ENCODE results near the gene PTPRR. TPM values are rescaled to one million over a fixed set of nuclear protein-coding genes. Genes with fewer than 3 reads are reported as not detected.

Gene PTPRR
- total RNA-seq, 2 donors from 2014 or later: 0.37 to 0.51 TPM

DNA sequence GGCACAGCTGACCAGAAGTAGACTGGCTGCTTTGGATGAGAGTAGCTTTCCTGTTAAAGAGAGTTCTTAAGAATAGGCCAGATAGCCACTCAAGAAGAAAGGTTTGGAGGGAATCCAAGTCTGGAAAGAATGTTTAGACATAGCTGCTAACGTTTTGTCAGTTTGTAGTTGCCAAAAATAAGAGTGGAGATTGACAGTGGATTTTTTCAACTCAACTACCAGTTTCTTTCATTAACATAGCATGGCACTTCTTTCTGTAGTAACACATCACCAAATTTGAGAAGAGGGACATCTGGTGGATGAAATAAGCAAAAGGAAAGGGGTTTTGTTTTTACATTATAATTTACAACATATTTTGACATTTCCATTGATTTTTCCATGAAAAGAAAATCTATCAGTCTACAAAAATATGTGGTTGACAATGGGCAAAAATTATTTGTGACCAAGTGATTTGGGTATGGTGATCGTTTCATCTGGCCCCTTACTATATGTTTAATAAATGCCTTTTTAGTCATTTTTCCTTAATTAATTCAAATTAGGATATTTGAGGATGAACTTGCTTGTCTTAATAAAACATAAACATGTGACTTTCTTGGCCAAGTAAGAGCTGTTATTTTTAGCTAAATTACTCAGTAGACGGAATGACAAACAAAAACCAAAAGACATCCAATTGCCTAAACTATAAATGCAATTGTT is 71.1 kb downstream of the PTPRR start:
- no peaks in the 10 kb centered on the region for H3K36me3 ChIP-seq
- H3K4me3 ChIP-seq: no peak overlapping the region
- peak in 1 of 2 donors; percentile 60 for TF ChIP-seq CTCF (IDR thresholded peaks at IDR 0.05)
- no peaks in the 10 kb centered on the region for H3K27me3 ChIP-seq
- H3K9me3 ChIP-seq: no peaks in the 10 kb centered on the region
- no peaks in the 10 kb centered on the region for H3K4me1 ChIP-seq
- H3K27ac ChIP-seq: no peak overlapping the region
- DNase-seq (ENCODE audit: low spot score): no peak

DNA sequence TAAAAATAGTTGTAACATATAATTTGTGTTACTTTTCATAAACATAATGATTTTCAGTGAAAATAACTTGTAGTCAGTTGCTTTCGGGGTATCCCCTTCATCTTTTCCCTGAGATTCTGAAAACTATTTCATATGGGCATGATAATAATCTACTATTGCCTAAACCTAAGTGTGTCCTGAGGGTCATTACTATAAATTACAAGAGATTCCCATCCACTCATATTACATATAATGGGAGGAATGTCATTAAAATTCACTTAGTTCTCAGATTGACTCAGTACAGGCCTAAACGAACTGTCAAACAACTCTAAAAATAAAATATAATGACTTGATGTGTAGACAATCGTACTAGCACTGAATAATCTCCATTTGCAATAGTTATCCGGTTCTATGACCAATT is 72.7 kb downstream of the PTPRR start:
- Histone ChIP-seq H3K27ac (no peak overlapping the region), H3K36me3 (no peaks in the 10 kb centered on the region), H3K9me3 (no peaks in the 10 kb centered on the region), H3K4me1 (no peaks in the 10 kb centered on the region), H3K4me3 (no peak overlapping the region), H3K27me3 (no peaks in the 10 kb centered on the region)
- DNase-seq (ENCODE audit: low spot score): no peak
- no peak for TF ChIP-seq CTCF (IDR thresholded peaks at IDR 0.05)

- no peak for DNase-seq (ENCODE audit: low spot score)
- Histone ChIP-seq H3K4me3 (no peak overlapping the region), H3K9me3 (no peaks in the 10 kb centered on the region), H3K36me3 (no peaks in the 10 kb centered on the region), H3K27ac (no peak overlapping the region), H3K27me3 (no peaks in the 10 kb centered on the region), H3K4me1 (no peaks in the 10 kb centered on the region)
- no peak for TF ChIP-seq CTCF (IDR thresholded peaks at IDR 0.05)
Measured at GRCh38 chr12:70845268-70845667, 75.3 kb downstream of the PTPRR start.

DNA sequence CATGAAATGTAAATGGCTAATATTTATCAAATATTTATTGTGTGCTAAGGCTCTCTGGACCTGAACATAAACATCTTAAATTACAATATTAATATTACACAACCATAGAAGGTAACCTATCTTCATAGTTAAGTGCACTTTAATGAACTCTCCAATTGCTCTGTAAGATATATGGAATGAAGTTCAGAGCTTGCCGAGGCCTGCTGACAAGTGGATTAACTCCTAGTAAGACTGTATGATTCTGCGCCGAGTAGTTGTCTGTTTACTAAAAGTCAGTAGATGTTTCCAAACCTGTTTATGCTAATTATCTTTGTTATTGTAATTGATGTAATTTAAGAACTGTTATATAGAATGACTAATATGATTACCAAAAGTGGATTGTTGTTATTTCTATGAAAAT is 77.2 kb downstream of the PTPRR start:
- Histone ChIP-seq H3K27me3 (no peaks in the 10 kb centered on the region), H3K9me3 (no peaks in the 10 kb centered on the region), H3K36me3 (no peaks in the 10 kb centered on the region), H3K27ac (no peak overlapping the region), H3K4me3 (no peak overlapping the region), H3K4me1 (no peaks in the 10 kb centered on the region)
- no peak for DNase-seq (ENCODE audit: low spot score)
- no peak for TF ChIP-seq CTCF (IDR thresholded peaks at IDR 0.05)

DNA sequence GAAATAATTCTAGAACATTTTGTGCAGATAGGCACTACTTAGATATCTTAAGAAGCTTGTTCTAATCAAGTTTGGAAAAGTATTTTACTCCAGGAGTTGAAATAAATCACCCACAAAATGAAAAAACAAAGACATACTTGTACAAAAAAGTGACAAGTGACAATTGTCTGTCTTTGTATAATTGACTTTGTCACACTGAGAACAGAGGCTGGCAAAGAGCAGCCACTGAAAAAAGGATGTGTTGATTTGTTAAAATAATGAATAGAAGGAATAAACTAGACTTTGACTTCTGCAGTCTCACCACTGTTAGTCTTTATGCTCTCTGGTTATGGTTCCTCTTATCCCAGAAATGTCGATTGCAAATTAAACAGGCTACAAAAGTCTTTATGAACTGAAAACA is 77.6 kb downstream of the PTPRR start:
- no peaks in the 10 kb centered on the region for H3K27me3 ChIP-seq
- H3K9me3 ChIP-seq: no peaks in the 10 kb centered on the region
- no peak overlapping the region for H3K27ac ChIP-seq
- H3K4me3 ChIP-seq: no peak overlapping the region
- H3K4me1 ChIP-seq: no peaks in the 10 kb centered on the region
- H3K36me3 ChIP-seq: no peaks in the 10 kb centered on the region
- no peak for TF ChIP-seq CTCF (IDR thresholded peaks at IDR 0.05)
- DNase-seq (ENCODE audit: low spot score): no peak

- Histone ChIP-seq H3K9me3 (no peaks in the 10 kb centered on the region), H3K4me1 (no peaks in the 10 kb centered on the region), H3K27me3 (no peaks in the 10 kb centered on the region), H3K27ac (no peak overlapping the region), H3K36me3 (no peaks in the 10 kb centered on the region), H3K4me3 (no peak overlapping the region)
- no peak for TF ChIP-seq CTCF (IDR thresholded peaks at IDR 0.05)
- DNase-seq (ENCODE audit: low spot score): no peak
Measured at GRCh38 chr12:70842136-70842535, 78.4 kb downstream of the PTPRR start.

All from right atrium auricular region (tissue), 2 donors.